CD4-positive, alpha-beta T cell treated with Interferon gamma for 1 hour (primary cell): ENCODE results near the gene NEGR1.

Source experiments
- DNase-seq: peaks from one replicate; pipeline ENCODE4 v3.0.0-alpha.2; 2020

The NEGR1 gene

GRCh38 chr1:71835442-71835813 lies 446.9 kb downstream of the NEGR1 start:
- no peak for DNase-seq

GRCh38 chr1:71834601-71835441 lies 447.5 kb downstream of the NEGR1 start:
- DNase-seq: no peak

GRCh38 chr1:71831646-71832045 lies 450.7 kb downstream of the NEGR1 start:
- DNase-seq: no peak

DNA sequence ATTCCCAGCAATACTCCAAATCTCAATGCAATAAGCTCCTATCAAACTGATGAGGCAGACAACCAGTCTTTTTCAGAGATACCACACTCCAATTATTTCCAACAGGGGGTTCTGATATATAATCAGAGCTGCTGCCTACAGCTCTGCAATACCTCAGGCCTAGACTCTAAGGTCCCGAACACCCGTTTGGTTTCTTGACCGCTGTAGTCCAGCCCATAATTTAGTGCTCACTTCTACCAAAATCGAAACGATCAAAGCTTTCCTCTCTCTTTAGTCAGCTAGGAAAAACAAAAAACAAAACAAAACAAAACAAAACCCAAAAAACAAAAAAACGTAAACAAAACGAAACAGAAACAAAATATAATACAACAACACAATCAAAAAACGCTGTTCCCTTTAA lies 453.0 kb downstream of the NEGR1 start:
- DNase-seq: no peak

DNA sequence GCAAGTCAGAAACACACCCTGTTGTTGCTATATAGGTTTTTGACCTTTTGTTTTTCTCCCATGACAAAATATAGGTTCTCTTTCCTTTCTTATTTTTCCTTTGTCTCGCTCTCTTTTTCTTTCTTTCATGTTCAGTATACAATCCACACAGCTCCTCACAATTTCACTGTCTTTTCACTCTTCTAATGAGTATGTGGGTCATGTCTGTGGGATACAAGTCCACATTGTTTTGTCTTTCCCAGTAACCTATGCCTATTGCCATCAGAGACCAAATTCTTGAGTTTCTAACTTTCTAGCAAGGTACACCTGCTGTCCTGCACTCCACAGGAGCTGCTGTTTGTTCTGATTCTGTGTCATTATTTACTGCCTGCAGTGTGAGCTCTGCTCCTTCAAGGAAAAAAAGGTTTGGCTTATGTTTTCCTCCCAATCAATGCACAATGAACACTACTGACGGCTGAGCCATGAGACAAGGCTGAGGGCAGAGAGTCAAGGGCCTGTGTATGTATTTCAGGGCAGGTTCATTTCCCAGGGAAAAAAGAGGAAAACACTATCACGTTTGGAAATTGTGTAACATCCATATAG lies 453.8 kb downstream of the NEGR1 start:
- no peak for DNase-seq

DNA sequence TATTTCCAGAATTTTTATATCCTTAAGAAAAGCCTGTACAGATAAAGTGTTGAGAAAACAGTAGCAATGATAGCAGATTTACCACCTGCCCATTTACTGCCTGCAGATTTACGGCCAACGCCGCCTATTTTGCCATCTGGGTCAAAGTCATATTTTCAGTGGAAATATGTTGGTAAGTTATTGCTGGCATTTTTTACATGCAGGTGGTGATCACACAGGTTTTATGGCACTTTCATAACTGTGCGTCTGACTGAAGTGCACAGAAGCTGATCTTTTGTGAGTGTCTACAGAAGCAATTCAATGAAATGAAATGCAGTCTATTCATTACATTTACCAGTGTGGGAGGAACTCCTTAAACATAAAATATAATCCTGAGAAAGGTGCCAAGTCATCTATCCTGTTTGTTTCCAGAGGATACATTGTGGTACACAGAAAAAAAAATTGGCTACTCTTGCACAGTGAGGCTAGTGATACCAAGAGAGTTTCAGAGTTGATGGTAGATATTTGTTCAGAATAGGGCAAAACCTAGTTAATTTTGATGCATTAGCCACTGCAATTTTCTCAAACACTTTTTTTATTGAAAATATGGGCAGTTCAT lies 458.5 kb downstream of the NEGR1 start:
- no peak for DNase-seq

- DNase-seq: no peak
These were observed 465.3 kb downstream of the NEGR1 start for GRCh38 chr1:71817028-71817427.

- no peak for DNase-seq
These were observed 473.3 kb downstream of the NEGR1 start for GRCh38 chr1:71809085-71809484.

DNA sequence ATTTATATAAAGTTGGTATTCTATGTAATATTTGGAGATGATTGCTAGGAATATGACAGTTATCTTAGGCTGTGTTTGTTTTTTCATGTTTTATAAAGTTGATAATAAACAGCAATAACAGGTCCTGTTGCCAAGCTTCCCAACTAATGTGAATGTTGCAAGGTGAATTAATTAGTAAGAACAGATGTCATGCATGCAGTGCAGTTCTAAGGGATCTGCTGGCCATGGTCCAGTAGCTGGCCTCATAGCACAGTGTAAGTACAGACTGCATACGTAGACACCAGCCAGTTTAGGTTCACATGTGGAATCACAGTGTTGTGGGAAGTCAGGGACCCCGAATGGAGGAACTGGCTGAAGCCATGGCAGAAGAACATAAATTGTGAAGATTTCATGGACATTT lies 478.2 kb downstream of the NEGR1 start:
- no peak for DNase-seq

DNA sequence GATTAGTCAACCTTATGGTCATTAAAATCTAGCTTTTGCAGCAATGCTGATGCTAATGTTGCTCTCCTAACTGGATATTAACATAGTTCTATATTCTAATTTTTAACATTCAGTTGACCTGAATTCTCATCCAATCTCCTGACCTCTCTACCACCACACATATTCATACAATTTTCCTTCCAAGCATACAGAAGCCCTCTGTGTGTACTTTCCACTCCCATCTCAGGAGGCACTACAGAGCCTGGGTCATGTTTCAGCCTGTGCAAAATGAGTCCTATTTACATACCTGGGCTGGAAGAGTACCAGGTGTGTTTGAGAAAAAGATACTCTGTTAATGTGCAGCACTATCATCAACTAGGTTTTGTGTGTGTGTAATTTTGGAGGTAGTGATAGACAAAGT lies 486.3 kb downstream of the NEGR1 start:
- DNase-seq: no peak

GRCh38 chr1:71792264-71792663 lies 490.1 kb downstream of the NEGR1 start:
- DNase-seq: no peak

DNA sequence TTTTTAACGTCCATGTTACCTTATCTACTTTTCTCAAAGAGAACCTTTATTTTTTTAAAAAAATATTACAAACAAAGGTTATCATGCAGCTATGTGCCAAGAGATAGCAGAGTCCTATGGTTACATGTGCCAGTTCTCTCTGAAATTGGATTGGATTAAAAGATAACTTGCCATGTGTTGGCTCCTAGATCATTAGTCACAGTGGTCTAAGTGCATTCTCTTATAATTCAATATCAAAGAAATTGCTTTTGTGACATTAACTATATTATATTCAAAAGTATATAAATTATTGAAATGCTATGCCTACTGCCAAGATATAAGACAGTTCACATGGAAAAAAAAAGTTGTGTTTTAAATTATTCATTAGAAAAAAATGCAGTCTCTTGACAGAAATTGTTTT lies 494.2 kb downstream of the NEGR1 start:
- no peak for DNase-seq

DNA sequence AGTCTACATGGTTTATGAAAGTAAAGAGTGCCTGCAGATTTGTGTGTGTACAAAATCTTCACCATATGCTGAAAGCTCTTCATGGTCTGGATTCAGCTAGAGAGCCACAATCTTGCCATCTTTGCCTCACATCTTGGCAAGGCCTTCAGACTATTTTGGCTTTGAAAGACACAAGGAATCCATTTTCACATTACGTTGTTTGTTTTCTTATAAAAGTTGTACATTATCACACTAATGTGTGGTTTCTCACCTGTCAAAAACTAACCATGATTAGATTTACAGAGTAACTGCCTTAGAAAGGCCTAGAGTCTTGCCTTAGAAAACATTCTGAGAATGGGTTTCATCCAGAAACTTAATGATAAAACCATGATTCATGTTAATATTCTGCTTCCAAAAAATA lies 494.6 kb downstream of the NEGR1 start:
- DNase-seq: no peak

DNA sequence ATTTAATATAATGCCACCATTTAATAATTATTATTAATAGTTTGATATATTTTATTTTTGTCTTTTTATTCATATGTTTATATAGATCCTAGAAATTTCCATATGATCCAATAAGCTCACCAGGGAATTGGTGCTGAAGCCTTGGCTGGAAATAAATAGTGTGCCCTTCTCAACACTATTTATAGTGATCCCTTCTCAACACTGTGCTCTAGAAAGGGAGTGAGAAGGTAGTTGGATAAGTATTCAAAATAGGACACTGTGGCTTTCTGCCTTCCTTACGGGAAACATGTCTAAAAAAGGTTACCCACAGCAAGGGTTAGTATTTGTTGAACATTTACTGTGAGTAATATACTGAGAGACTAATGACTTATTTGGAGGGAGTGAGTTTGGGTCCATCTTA lies 496.1 kb downstream of the NEGR1 start:
- no peak for DNase-seq

- no peak for DNase-seq
These were observed 496.9 kb downstream of the NEGR1 start for GRCh38 chr1:71785450-71785849.

DNA sequence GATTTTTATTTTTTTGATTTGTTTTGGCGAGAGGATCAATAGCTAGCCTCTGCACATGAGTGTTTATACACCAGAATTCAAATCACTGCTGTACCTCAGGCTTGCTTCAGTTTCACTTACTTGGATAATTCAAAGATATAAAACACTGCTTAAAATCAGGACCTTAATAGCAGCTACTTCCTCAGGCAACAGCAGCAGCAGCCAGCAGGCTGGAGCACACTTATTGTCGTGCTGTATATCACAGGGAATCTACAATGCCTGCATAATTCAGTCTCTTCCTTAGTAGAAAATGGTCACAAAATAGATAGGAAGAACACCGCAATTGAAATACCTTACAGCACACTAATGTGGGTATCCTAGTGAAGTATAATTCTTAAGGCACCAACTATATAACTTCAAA lies 497.3 kb downstream of the NEGR1 start:
- no peak for DNase-seq

DNA sequence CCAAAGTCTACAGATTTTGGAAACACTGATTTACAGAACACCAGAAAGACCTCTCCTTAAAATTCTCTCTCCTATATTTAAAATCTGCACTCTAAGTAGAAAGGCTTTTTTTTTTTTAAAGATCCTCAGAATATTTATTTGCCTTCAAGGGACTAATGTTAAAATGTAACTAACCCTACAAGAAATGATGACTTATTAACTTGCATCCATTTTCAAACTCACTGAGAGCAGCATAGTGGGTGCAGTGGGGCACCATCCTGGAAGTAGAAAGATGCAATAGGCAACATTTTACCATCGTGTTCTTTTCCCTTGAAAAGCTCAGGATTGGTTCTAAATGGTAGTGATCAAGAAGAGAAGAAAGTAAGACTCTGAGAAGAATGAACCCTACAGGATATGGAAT lies 498.1 kb downstream of the NEGR1 start:
- DNase-seq: no peak

DNA sequence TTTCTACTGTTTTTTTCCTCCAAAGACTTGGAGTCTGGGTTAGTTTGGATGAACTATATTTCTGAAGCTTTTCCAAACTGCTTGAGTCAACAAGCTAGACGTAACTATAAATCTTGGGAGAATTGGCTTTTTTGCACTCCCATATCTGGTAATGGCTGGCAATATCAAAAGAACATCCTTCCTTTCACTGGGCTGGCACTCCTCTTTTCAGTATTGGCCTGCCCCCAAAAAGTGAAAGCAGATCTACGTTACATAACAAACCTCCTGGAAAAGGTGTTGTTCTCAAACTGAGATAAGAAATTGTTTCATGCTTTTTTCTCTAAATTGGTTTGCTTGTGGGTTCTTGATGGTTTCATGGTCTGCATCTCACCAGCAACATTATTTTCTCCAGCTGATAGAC lies 499.3 kb downstream of the NEGR1 start:
- no peak for DNase-seq

DNA sequence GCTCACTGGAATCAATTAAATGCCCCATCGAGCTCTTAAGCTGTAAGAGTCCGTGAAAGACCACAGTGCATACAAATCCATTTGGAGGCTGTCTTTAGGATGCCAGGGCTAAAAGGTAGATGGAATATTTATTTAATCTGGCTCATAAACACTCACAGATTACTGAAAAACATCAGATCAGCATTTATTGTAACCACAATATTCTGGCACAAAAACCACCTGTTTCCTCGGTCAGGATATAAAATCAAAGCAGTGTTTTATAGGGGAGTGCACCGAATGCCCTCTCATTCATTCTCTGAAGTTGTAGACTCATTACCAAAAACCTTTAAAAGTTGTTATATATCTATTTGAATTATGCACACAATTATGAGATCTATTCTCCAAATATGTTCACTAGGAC lies 500.9 kb downstream of the NEGR1 start:
- DNase-seq: no peak

- DNase-seq: no peak
These were observed 501.7 kb downstream of the NEGR1 start for GRCh38 chr1:71780681-71781080.

- no peak for DNase-seq
These were observed 503.4 kb downstream of the NEGR1 start for GRCh38 chr1:71778940-71779339.

- no peak for DNase-seq
These were observed 505.2 kb downstream of the NEGR1 start for GRCh38 chr1:71777094-71777493.

- no peak for DNase-seq
These were observed 507.6 kb downstream of the NEGR1 start for GRCh38 chr1:71774705-71775104.

DNA sequence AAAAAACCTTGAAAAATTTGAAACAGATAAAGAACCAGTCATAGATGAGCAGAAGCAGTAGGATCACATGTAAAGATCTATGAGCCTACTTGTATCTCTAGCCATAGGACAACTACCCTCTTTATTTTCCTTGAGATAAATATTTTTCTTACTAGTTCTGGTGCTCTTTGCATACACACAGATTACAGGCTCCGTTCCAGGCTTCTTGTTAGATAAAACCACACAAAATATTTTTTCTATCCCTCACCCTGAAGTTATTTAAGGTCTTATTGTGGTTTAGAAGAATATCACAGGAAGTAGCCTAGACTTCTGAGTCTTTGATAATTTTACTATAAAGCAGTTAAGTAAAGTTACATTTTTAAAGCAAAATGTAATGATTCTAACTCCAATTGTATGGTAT lies 512.2 kb downstream of the NEGR1 start:
- no peak for DNase-seq

DNA sequence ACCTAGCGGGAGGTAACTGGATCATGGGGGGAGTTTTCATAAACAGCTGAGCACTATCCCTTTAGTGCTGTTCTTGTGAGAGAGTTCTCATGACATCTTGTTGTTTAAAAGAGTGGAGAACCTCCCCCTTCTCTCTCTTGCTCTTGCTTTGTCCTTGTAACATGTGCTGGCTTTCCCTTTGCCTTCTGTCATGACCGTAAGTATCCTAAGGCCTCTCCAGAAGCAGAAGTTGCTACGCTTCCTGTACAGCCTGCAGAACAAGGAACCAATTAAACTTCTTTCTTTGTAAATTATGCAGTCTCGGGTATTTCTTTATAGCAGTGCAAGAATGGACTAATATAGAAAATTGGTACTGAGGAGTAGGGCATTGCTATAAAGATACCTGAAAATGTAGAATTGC lies 515.6 kb downstream of the NEGR1 start:
- DNase-seq: no peak
